BJ (cell line): ENCODE measurements around the gene REEP2. TPM values are rescaled to one million over a fixed set of nuclear protein-coding genes. Genes with fewer than 3 reads are reported as not detected.

Experiments used
- CTCF ChIA-PET: fragments of 350-600 bp; formaldehyde crosslinking; extraction: SDS; loops from one replicate; lab custom pipeline; 2021; ENCODE audit warnings: antibody characterized with exemption, inconsistent platforms; lab: Yijun Ruan, JAX
- POLR2A ChIA-PET: fragments of 300-600 bp; sonication (Branson Sonifier 250); formaldehyde crosslinking; extraction: SDS; loops from one replicate; lab custom pipeline; 2021; ENCODE audit warnings: antibody characterized with exemption; lab: Charles Lee
- DNase-seq: peaks from one replicate; pipeline ENCODE4 v3.0.0-alpha.2; 2011; ENCODE audit warnings: low read depth
- H3K27me3 ChIP-seq: 2 replicates; pipeline ENCODE4 v1.6.0; 2011; ENCODE audit warnings: low read length; ENCODE audit not compliant: control insufficient read depth, insufficient read depth
- H3K36me3 ChIP-seq: 2 replicates; pipeline ENCODE4 v1.5.1; 2011; ENCODE audit warnings: low read length; ENCODE audit not compliant: control insufficient read depth, insufficient read depth
- H3K4me3 ChIP-seq: 2 replicates; pipeline ENCODE4 v1.5.1; 2011; ENCODE audit warnings: low read depth, mild to moderate bottlenecking, control low read depth, low read length
- CTCF ChIP-seq: IDR thresholded peaks from 2 replicates; pipeline ENCODE4 v1.5.1; 2011; ENCODE audit warnings: low read depth, mild to moderate bottlenecking, control low read depth, inconsistent platforms, low read length, moderate library complexity; ENCODE audit not compliant: insufficient read depth
- polyA plus RNA-seq: library from polyadenylated mRNA; depleted of rRNA; stranded (reverse); fragments of >200 nt; gene quantifications from 2 replicates; pipeline ENCODE4 v1.2.3, GENCODE V29; 2011

The REEP2 gene
- polyA plus RNA-seq, 1 experiment, result 12.0 TPM

- no peak overlapping the region for H3K4me3 ChIP-seq
- no peak for DNase-seq
- no peaks in the 10 kb centered on the region for H3K36me3 ChIP-seq
- no peak for TF ChIP-seq CTCF
- POLR2A ChIA-PET, result no interaction called here
- no peaks in the 10 kb centered on the region for H3K27me3 ChIP-seq
- CTCF ChIA-PET, result interaction anchor here (1.8 to 11.1 kb wide), 2 partner anchors 9 to 85 kb away, joined by 7 to 101 read pairs; partner anchors contain the start of gene ETF1
Measured at GRCh38 chr5:138458856-138459255, 20.0 kb downstream of the REEP2 start.

GRCh38 chr5:138459311-138459933 is 20.6 kb downstream of the REEP2 start:
- no peaks in the 10 kb centered on the region for H3K27me3 ChIP-seq
- ChIA-PET POLR2A (no interaction called here), CTCF (interaction anchor here (1.8 to 11.1 kb wide), 2 partner anchors 10 to 84 kb away, joined by 7 to 101 read pairs; partner anchors contain the start of gene ETF1)
- H3K4me3 ChIP-seq, result no peak overlapping the region
- H3K36me3 ChIP-seq, result no peaks in the 10 kb centered on the region
- DNase-seq, result no peak
- TF ChIP-seq CTCF, result no peak

GRCh38 chr5:138460032-138460693 is 21.3 kb downstream of the REEP2 start:
- ChIA-PET CTCF (interaction anchor here (1.2 to 11.1 kb wide), 4 partner anchors 10 to 83 kb away, joined by 3 to 101 read pairs (median 53); partner anchors contain the start of gene ETF1), POLR2A (no interaction called here)
- H3K4me3 ChIP-seq, result no peak overlapping the region
- H3K36me3 ChIP-seq, result no peaks in the 10 kb centered on the region
- DNase-seq, result no peak
- no peak for TF ChIP-seq CTCF
- no peaks in the 10 kb centered on the region for H3K27me3 ChIP-seq

GRCh38 chr5:138461343-138462125 is 22.7 kb downstream of the REEP2 start:
- no peak for TF ChIP-seq CTCF
- ChIA-PET CTCF (interaction anchor here (0.6 to 11.1 kb wide), 6 partner anchors 12 to 241 kb away, joined by 3 to 101 read pairs (median 15); no protein-coding TSS in a partner anchor), POLR2A (interaction anchor here (0.5 to 0.6 kb wide), 2 partner anchors 78 to 118 kb away, joined by 5 read pairs; no protein-coding TSS in a partner anchor)
- H3K4me3 ChIP-seq, result no peak overlapping the region
- no peak for DNase-seq
- no peaks in the 10 kb centered on the region for H3K27me3 ChIP-seq
- no peaks in the 10 kb centered on the region for H3K36me3 ChIP-seq
